Suppressor macrophage treated with lipopolysaccharide for 1 hour (primary cell): ENCODE data around the gene YIPF2.

Experiments used
- DNase-seq, 3 donors: peaks; one replicate each; pipeline ENCODE4 v3.0.0-alpha.2; 2020 to 2022

Gene YIPF2

GRCh38 chr19:10936661-10937084, 8.2 kb upstream of the YIPF2 start:
- DNase-seq, result peak; percentile 81 to 85 (median 82)

- no peak for DNase-seq
These were observed 7.1 kb upstream of the YIPF2 start for GRCh38 chr19:10935371-10936059.

DNA sequence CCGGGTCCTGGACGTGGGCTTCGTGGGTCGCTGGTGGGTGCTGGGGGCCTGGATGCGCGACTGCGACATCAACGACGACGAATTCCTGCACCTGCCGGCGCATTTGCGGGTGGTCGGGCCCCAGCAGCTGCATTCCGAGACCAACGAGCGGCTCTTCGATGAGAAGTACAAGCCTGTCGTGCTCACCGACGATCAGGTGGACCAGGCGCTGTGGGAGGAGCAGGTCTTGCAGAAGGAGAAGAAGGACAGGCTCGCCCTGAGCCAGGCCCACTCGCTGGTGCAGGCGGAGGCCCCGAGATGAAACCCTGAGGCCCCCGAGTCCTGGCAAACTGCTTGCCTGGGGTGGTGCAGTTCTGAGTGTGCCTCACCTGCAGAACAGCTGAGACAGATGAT, 959 bp upstream of the YIPF2 start:
- DNase-seq, result no peak

DNA sequence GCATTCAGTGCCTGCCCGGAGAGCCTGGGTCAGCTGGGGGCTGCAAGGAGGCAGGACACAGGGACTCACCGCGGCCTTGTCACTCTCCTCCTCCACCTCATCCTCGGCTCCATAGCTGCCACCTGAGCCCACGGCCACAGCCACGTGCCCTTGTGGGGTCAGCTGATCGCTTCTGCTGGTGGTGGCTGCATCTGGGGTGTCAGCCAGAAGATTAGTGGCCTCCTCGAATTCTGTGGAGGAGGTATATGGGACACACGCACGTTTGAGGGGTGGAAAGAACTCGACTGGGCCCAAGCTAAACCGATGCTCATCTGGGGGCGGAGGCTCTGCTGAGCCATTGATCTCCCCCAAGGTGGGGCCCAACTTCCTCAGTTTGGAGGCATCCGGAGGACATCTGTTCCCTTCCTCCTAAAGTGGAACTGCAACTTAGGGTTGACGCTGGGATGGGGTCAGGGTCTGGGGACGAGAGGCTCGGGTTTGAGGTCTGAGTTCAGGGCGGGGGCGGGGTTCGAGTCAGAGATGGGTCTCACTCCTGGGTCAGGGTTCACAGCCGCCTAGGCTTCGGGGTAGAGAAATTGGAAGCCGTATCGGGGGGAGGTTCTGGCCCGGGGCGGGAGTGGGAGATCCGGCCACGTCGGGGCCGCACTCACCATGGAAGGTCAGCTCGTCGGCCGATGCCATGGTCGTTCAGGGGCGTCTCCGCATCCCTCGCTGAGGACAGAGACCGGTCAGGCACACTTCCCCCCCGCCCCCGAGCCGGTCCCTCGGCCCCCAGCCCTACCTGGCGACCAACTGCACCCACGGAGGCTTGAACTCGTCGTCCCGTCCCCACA, 493 bp downstream of the YIPF2 start:
- peak; percentile 24 to 42 (median 28) for DNase-seq

DNA sequence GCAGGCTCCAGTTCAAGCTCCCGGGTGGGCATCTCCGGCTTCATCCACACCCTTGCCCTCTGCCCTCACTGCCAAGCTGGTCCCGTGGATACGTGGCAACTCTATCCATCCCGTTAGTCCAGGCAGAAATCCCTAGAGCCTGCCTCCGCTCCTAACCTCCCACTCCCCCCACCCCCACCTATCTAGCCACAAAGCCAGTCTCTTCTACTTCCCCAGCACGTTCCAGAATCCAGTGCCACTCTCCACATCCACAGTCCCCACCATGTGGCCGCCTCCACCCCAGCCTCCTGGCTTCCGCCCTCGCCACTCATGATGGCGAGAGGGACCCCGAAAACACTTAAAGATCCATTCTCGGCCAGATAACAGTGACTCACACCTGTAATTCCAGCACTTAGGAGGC, 3.8 kb downstream of the YIPF2 start:
- no peak for DNase-seq

GRCh38 chr19:10923260-10924112, 5.0 kb downstream of the YIPF2 start:
- no peak for DNase-seq

GRCh38 chr19:10922638-10923014, 5.8 kb downstream of the YIPF2 start:
- no peak for DNase-seq

DNA sequence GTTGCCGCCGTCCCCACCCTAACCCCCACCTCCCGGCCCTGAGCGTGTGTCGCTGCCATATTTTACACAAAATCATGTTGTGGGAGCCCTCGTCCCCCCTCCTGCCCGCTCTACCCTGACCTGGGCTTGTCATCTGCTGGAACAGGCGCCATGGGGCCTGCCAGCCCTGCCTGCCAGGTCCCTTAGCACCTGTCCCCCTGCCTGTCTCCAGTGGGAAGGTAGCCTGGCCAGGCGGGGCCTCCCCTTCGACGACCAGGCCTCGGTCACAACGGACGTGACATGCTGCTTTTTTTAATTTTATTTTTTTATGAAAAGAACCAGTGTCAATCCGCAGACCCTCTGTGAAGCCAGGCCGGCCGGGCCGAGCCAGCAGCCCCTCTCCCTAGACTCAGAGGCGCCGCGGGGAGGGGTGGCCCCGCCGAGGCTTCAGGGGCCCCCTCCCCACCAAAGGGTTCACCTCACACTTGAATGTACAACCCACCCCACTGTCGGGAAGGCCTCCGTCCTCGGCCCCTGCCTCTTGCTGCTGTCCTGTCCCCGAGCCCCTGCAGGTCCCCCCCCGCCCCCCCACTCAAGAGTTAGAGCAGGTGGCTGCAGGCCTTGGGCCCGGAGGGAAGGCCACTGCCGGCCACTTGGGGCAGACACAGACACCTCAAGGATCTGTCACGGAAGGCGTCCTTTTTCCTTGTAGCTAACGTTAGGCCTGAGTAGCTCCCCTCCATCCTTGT, 6.4 kb downstream of the YIPF2 start:
- no peak for DNase-seq

DNA sequence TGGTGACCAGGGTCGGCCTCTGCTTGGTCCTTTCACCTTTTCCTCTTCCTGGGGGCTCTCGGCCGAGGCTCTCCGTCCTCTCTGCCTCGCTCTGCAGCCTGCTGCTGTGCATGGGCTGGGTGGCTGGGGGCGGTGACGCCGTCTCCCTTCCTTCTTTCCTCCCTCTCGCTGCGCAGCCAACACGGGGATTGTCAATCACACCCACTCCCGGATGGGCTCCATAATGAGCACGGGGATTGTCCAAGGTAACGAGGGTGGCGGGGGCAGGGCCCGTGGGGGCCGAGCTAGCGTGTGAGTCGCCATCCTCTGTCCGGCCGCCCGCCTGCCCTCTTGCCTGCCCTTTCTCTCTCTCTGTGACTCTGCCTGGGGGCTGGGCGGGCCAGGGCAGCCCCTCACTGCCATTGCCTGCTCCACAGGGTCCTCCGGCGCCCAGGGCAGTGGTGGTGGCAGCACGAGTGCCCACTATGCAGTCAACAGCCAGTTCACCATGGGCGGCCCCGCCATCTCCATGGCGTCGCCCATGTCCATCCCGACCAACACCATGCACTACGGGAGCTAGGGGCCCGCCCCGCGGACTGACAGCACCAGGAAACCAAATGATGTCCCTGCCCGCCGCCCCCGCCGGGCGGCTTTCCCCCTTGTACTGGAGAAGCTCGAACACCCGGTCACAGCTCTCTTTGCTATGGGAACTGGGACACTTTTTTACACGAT, 7.1 kb downstream of the YIPF2 start:
- no peak for DNase-seq

- DNase-seq, result no peak
These were observed 7.7 kb downstream of the YIPF2 start for GRCh38 chr19:10920781-10921180.

- DNase-seq, result no peak
These were observed 8.2 kb downstream of the YIPF2 start for GRCh38 chr19:10920288-10920655.

DNA sequence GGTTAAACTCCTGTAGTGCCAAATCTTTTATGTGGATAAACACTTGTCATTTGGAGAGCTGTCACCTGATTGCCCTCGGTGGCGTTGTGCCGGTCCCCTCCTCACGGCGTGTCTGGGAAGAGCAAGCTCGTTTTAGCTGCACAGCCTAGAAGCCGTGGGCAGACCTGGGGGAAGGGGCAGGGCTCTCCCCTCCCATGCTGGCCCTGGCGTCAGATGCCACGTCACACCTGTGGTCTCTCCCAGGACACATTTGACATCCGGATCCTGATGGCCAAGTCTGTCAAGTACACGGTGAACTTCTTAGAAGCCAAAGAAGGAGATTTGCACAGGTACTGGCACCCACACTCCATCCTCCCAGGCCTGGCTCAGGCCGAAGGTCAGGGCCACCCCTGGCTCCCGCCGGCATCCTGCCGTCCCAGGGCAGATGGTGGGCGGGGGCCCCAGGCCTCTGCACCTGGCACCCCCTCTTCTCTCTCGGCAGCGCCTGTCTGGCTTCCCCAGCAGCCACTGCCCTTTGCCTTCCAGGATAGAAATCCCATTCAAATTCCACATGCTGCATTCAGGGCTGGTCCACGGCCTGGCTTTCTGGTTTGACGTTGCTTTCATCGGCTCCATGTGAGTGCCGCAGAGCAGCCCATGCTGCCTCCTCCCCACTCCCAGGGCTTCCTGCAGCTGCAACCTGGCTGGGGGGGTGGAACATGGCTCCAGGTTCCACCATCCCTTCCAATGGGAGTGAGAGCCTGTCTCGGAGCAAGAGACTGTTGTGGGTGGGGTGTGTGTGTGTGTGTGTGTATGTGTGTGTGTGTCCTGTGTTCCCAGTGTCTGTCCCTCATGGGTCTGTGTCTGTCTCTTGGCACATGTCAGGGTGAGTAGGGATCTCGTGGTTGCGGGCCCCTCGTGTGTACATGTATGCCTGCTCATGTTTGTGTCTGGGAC, 8.8 kb downstream of the YIPF2 start:
- no peak for DNase-seq

DNA sequence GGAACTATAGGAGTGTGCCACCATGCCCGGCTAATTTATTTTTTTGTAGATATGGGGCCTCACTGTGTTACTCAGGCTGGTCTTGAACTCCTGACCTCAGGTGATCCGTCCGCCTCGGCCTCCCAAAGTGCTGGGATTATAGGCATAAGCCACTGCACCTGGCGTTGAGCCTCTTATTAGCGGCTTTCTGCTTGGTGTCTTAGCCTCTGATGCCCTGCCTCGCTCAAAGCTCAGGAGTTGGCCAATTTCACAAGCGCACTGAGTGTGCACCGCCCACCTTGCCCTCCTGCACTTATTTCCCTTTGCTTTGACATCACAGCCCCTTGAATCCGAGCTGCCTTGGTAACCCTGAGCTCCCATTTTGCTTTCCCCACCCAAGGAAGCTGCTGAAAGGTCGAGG, 10.1 kb downstream of the YIPF2 start:
- DNase-seq, result no peak

DNA sequence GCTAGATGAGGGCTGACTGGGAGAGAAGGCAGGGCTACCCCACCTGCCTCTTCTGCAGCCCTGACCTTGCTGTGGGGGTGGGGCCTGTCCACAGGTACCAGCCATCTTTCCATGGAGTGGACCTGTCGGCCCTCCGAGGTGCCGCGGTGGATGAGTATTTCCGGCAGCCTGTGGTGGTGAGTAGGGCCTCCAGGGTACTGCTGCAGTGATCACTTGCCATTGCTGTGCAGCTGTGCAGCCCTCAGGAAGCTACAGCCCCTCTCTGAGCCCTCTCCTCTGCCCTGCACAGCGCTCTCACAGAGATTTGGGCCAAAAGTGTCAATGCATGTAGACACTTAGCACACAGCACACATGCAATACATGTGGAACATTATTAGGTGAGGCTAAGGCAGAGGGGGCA, 11.8 kb downstream of the YIPF2 start:
- no peak for DNase-seq

- DNase-seq, result no peak
These were observed 13.0 kb downstream of the YIPF2 start for GRCh38 chr19:10915130-10916091.

DNA sequence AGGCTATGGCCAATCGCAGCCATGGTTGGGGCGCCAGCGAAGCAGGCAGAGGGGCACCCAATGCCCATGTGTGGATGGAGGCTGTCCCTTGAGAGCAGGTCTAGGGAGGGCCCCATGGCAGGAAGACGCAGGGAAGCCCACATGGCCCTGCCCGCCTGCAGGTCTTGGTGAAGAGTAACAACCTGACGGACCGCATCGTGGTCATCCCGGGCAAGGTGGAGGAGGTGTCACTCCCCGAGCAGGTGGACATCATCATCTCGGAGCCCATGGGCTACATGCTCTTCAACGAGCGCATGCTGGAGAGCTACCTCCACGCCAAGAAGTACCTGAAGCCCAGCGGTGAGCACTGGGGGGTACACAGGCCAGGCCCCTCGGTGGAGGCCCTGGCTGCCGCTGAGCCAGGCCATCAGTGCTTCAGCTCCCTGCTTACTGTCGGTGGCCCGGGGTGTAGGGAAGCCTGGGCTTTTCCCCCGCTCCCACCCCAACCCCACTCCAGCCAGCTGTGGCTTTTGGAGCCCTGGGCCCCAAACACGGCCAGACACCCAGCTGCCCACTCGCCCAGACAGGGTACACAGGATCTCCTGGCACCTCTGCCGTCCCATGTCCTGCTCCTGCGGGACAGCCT, 14.6 kb downstream of the YIPF2 start:
- no peak for DNase-seq

DNA sequence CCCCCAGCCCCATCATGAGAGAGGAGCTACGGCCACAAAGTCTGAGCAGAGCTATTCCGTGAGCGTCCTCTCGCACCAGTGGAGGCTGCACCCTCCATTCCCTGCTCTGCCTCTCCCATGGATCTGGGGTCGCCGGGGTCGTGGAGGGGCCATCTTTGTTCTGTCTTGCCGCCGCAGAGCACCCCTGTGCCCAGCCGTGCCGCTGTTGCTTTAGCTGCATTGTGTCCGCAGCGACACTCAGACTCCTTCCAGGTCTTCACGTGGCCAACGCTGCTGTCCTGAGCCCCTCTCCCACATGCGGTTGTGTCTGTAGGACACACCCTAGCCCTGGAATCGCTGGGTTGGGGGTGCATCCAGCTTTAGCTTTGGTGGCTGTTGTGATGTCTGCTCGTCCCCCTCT, 15.8 kb downstream of the YIPF2 start:
- no peak for DNase-seq

GRCh38 chr19:10911579-10912363, 16.7 kb downstream of the YIPF2 start:
- DNase-seq, result no peak
